Stomach smooth muscle (tissue), 2 donors: ENCODE data around the gene SSR4.

Experiments
- H3K27ac ChIP-seq: one replicate; pipeline ENCODE4 v1.7.0; 2013; ENCODE audit warnings: mild to moderate bottlenecking, low read length, inconsistent platforms
- H3K27me3 ChIP-seq, 2 donors: one replicate each; pipeline ENCODE4 v1.7.0; 2013; ENCODE audit warnings: low read length in 2 of 2; ENCODE audit not compliant: insufficient read depth in 2 of 2, control insufficient read depth in 1 of 2
- H3K36me3 ChIP-seq, 2 donors: one replicate each; pipeline ENCODE4 v1.7.0; 2013; ENCODE audit warnings: low read length in 2 of 2; ENCODE audit not compliant: control insufficient read depth in 2 of 2, insufficient read depth in 2 of 2
- H3K4me1 ChIP-seq: one replicate; pipeline ENCODE4 v1.7.0; 2013; ENCODE audit warnings: low read length; ENCODE audit not compliant: control insufficient read depth, insufficient read depth
- H3K4me3 ChIP-seq, 2 donors: one replicate each; pipeline ENCODE4 v1.7.0; 2013; ENCODE audit warnings: low read length in 2 of 2
- H3K9ac ChIP-seq, 2 donors: one replicate each; pipeline ENCODE4 v1.7.0; 2013; ENCODE audit warnings: low read length in 2 of 2, mild to moderate bottlenecking in 1 of 2
- H3K9me3 ChIP-seq, 2 donors: one replicate each; pipeline ENCODE4 v1.7.0; 2013; ENCODE audit warnings: low read length in 2 of 2; ENCODE audit not compliant: control insufficient read depth in 2 of 2
- donor health status: healthy.
- donor health status: Pancreatic carcinoma.

The SSR4 gene

DNA sequence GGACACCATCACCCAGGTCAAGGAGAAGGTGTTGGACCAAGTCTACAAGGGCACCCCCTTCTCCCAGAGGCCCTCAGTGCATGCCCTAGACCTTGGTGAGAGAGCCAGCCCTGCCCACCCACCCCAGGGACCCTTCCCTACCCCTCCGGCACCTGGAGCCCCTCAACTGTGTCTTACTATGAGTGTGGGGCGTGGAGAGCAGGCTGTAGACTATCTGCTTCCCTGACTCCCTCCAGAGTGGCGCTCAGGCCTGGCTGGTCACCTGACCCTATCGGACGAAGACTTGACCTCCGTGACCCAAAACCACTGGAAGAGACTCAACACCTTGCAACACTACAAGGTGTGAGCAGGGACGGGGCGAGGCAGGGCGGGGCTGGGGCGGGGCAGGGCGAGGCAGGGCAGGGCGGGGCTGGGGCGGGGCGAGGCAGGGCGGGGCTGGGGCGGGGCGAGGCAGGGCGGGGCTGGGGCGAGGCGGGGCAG is 18.3 kb upstream of the SSR4 start:
- no peak overlapping the region for H3K4me3 ChIP-seq
- peaks cover 0 to 4% of the 10 kb centered on the region in 2 donors for H3K27me3 ChIP-seq
- H3K9ac ChIP-seq: no peak overlapping the region
- peaks cover 0 to 4% of the 10 kb centered on the region in 2 donors for H3K36me3 ChIP-seq
- H3K27ac ChIP-seq: no peak overlapping the region
- H3K9me3 ChIP-seq: no peaks in the 10 kb centered on the region
- peaks cover 9% of the 10 kb centered on the region for H3K4me1 ChIP-seq

DNA sequence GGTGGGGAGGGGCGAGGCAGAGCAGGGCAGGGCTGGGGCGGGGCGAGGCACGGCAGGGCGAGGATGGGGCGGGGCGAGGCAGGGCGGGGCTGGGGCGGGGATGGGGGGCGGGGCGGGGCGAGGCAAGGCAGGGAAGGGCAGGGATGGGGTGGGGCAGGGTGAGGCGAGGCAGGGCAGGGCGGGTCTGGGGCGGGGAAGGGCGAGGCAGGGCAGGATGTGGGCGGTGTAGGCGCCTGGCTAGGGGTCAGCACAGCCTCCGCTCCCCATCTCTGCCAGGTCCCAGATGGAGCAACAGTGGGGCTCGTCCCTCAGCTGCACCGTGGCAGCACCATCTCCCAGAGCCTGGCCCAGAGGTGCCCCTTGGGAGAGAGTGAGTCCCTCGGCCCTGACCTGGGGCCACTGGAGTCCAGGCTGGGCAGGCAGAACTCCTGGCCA is 17.8 kb upstream of the SSR4 start:
- Histone ChIP-seq H3K36me3 (peaks cover 0 to 4% of the 10 kb centered on the region in 2 donors), H3K4me1 (peaks cover 13% of the 10 kb centered on the region), H3K9ac (no peak overlapping the region), H3K27me3 (peaks cover 0 to 4% of the 10 kb centered on the region in 2 donors), H3K4me3 (no peak overlapping the region), H3K27ac (no peak overlapping the region), H3K9me3 (no peaks in the 10 kb centered on the region)

DNA sequence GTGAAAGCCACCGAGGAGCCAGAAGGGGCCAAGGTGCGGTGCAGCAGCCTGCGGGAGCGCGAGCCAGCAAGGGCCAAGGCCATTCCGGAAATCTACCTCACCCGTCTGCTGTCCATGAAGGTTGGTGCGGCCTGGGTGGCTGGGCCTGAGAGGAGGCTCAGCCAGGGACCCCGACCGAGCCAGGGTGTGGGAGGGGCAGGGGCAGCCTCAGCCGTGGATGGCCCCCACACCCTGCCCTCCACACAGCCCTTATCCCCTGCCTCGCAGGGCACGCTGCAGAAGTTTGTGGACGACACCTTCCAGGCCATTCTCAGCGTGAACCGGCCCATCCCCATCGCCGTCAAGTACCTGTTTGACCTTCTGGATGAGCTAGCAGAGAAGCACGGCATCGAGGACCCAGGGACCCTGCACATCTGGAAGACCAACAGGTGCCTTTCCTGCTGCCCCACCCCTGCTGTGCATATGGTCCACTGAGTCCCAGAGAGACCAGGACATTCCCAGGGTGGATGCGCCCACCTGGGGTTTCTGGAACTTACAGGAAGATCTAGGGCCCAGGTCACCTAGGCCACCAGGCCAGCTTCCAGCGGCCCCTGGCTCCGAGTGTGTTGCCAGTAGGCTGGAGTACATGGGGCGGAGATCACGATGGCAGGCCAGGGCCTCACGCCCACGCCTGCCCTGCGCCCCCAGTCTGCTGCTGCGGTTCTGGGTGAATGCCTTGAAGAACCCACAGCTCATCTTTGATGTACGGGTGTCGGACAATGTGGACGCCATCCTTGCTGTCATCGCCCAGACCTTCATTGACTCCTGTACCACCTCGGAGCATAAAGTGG is 17.0 kb upstream of the SSR4 start:
- Histone ChIP-seq H3K36me3 (peaks cover 0 to 4% of the 10 kb centered on the region in 2 donors), H3K4me1 (peaks cover 19% of the 10 kb centered on the region), H3K27ac (no peak overlapping the region), H3K4me3 (no peak overlapping the region), H3K9me3 (no peaks in the 10 kb centered on the region), H3K9ac (no peak overlapping the region), H3K27me3 (peaks cover 0 to 4% of the 10 kb centered on the region in 2 donors)

DNA sequence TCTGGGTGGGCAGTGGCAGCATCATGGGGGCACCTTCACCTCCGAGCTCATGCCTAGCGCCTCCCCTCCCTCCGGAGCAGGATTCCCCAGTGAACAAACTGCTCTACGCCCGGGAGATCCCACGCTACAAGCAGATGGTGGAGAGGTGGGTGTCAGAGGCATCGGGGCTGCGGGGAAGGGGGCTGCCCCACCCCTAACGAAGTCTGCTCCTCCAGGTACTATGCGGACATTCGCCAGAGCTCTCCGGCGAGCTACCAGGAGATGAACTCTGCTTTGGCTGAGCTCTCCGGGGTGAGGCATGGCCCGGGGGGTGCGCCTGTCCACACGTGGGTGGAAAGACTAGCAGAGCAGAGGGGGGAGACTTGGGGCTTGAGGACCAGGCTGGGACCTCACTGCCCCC is 16.3 kb upstream of the SSR4 start:
- no peaks in the 10 kb centered on the region for H3K9me3 ChIP-seq
- H3K4me1 ChIP-seq: peaks cover 20% of the 10 kb centered on the region
- H3K36me3 ChIP-seq: peaks cover 0 to 4% of the 10 kb centered on the region in 2 donors
- H3K4me3 ChIP-seq: no peak overlapping the region
- H3K9ac ChIP-seq: no peak overlapping the region
- H3K27me3 ChIP-seq: peaks cover 0 to 4% of the 10 kb centered on the region in 2 donors
- H3K27ac ChIP-seq: no peak overlapping the region

DNA sequence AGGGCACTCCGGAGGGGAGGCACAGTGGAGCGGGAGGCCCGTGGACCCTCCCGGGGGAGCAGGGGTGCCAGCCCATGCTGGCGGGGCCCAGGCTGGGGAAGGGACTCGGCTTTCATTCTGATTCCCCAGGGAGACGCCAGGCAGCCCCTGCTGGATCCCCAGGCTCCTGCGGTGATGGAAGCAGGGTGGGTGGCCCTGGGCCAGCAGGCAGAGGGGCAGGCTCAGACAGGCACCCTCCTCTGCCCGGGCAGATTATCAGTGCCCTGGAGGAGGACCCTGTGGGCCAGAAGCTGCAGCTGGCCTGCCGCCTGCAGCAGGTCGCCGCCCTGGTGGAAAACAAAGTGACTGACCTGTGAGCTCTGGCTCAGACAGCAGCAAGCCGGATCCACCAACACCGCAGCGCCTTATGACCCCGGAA is 15.8 kb upstream of the SSR4 start:
- H3K9ac ChIP-seq: no peak overlapping the region
- H3K4me3 ChIP-seq: no peak overlapping the region
- no peak overlapping the region for H3K27ac ChIP-seq
- H3K4me1 ChIP-seq: peaks cover 20% of the 10 kb centered on the region
- H3K9me3 ChIP-seq: no peaks in the 10 kb centered on the region
- H3K27me3 ChIP-seq: peaks cover 0 to 4% of the 10 kb centered on the region in 2 donors
- peaks cover 0 to 4% of the 10 kb centered on the region in 2 donors for H3K36me3 ChIP-seq

DNA sequence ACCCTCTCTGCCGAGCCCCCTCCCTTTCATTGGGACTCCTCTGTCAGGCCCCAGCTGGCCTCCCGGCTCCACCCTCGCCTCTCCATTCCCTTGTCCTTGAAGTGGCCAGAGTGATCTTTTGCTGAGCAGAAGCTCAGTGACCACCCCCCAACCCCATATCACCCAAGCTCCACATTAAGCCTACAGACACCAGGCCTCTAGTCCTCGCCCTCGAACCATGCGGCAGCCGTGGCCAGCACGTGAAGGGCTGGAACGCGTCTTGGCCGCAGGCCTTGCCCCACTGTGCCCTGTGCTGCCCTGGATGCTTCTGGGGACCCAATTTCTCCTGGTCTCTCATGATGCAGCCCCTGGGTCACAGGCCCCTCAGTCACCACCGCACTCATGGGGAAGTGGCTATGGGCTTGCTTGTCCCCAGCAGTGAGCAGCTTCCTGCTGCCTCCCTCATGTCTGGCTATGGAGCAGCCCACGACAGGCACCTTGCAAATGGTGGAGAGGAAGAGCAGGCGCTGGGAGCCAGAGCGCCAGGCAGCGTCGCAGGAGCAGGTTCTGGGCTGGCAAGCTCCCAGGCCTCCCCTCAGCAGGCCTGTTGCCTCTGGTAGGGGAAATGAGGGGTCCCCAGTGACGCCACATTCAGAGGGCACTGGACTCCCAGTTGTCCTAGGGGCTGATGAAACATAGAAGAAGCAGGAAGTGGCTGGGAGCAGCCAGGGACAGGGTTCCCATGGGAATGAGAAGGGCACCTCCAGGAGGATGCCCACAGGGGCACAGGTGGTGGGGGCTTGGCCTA is 14.4 kb upstream of the SSR4 start:
- Histone ChIP-seq H3K27me3 (peaks cover 0 to 4% of the 10 kb centered on the region in 2 donors), H3K4me3 (peak overlapping the region in 1 of 2 donors; percentile 22)

DNA sequence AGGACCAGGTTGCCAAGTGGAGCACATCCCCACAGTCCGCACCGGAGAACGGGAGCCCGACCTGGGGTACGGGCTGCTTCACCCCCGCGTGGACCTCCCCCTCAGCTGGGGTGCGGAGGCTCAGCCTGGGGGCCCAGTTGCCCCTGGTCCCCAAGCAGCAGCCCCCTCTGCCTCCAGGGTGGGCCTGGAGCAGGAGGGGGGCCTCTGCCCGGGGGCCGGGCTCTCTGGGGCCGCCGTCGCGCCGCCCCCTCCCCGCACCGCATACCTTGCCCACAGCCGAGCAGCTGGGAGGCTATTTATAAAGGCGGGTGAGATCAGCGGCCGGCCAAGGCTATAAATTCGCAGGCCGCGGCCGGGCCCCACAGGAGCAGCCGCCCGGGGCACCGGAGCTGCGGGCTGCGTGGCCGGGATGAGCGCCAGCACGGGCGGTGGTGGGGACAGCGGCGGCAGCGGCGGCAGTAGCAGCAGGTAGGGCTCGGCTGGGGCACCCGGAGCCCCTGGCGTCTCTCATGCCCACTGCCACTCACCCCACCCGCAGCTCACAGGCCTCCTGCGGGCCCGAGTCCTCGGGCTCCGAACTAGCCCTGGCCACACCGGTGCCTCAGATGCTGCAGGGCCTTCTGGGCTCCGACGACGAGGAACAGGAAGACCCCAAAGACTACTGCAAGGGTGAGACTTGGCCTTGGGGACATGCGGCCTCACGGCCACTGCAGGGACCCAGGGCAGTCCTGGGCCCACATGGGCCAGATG is 13.6 kb upstream of the SSR4 start, which contains the start of gene SRPK3:
Gene SRPK3 (plus strand): TSS at position 364 of the 750 bp plus-strand sequence. CDS start 46 bp downstream, at position 410.
- Histone ChIP-seq H3K4me3 (peak within 1 kb of the TSS in 1 of 2 donors; percentile 44), H3K9ac (no peak within 1 kb of the TSS), H3K27me3 (peaks cover 0 to 4% of the 10 kb centered on the region in 2 donors), H3K4me1 (peaks cover 20% of the 10 kb centered on the region), H3K36me3 (peaks cover 0 to 2% of the 10 kb centered on the region in 2 donors), H3K9me3 (no peaks in the 10 kb centered on the region), H3K27ac (peak within 1 kb of the TSS; percentile 55)

More for the DNA sequence above, 14.4 kb upstream of the SSR4 start:
- Histone ChIP-seq H3K9me3 (no peaks in the 10 kb centered on the region), H3K4me1 (peaks cover 20% of the 10 kb centered on the region), H3K9ac (no peak overlapping the region), H3K36me3 (peaks cover 0 to 4% of the 10 kb centered on the region in 2 donors), H3K27ac (peak overlapping the region; percentile 55)

DNA sequence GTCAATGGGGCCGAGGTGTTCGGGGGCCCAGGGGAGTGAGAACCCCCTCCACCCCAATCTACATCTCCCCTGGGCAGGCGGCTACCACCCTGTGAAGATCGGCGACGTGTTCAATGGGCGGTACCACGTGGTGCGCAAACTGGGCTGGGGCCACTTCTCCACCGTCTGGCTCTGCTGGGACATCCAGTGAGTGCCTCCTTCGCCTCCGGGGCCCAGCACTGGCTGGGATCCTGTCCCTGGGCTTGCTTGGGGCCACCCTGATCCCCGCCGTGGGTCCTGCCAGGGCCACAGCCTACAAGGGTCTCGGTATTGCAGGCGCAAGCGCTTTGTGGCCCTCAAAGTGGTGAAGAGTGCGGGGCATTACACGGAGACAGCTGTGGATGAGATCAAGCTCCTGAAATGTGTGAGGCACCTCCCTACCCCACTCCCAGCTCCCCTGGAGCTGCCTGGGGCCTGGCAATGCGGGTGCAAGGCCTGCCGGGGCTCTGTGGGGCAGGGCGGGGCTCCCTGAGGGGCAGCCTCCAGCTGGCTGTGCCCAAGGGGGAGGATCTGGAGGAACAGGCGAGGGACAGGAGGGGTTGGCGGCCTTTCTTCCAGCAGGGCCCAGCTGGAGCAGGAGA is 12.9 kb upstream of the SSR4 start:
- Histone ChIP-seq H3K36me3 (peaks cover 0 to 2% of the 10 kb centered on the region in 2 donors), H3K4me3 (peak overlapping the region in 1 of 2 donors; percentile 44), H3K9me3 (no peaks in the 10 kb centered on the region), H3K27ac (peak overlapping the region; percentile 46), H3K9ac (no peak overlapping the region), H3K4me1 (peaks cover 20% of the 10 kb centered on the region), H3K27me3 (peaks cover 0 to 4% of the 10 kb centered on the region in 2 donors)

DNA sequence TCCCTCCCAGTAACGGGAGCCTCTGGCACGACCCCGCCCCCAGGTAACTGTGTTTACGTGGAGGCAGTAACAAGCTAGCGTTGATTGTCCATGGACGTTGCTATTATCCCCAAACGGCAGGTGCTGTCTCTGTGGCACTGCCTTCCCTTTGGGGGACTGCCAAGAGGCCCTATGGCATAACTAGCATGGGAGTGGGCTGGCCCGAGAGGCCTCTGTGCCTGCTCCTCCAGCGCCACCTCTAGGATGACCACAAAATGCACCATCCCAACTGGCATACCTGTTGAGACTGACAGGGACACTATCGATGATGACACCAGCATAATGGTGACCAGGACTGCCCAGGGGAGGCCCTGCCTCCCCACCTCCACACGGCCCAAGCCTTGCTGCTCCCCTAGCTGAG is 12.2 kb upstream of the SSR4 start:
- Histone ChIP-seq H3K9ac (no peak overlapping the region), H3K27ac (no peak overlapping the region), H3K4me3 (no peak overlapping the region)

DNA sequence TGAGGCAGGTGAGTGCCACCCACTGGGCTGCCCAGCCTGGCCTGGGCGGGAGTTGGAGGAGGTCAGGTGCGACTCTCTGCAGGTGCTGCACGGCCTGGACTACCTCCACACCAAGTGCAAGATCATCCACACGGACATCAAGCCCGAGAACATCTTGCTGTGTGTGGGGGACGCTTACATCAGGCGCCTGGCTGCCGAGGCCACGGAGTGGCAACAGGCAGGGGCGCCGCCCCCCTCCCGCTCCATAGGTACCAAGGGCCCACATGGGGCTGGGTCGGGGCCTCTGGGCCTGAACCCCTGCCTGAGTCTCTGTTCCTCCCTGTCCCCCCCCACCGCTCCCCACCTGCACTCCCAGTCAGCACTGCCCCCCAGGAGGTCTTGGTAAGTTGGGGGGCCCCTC is 11.6 kb upstream of the SSR4 start:
- H3K9me3 ChIP-seq: no peaks in the 10 kb centered on the region
- H3K36me3 ChIP-seq: peaks cover 0 to 8% of the 10 kb centered on the region in 2 donors
- peaks cover 0 to 4% of the 10 kb centered on the region in 2 donors for H3K27me3 ChIP-seq
- H3K9ac ChIP-seq: no peak overlapping the region
- no peak overlapping the region for H3K4me3 ChIP-seq
- H3K4me1 ChIP-seq: peaks cover 20% of the 10 kb centered on the region
- H3K27ac ChIP-seq: no peak overlapping the region

More for the DNA sequence above, 12.2 kb upstream of the SSR4 start:
- Histone ChIP-seq H3K4me1 (peaks cover 20% of the 10 kb centered on the region), H3K36me3 (peaks cover 0 to 4% of the 10 kb centered on the region in 2 donors), H3K27me3 (peaks cover 0 to 4% of the 10 kb centered on the region in 2 donors), H3K9me3 (no peaks in the 10 kb centered on the region)
